Thyroid gland (tissue), 4 donors: ENCODE data around the gene PRRG4. TPM values are rescaled to one million over a fixed set of nuclear protein-coding genes. Genes with fewer than 3 reads are reported as not detected.
A peak's percentile ranks its signal among the peaks of the same experiment; 100 is the strongest.
"Not testable (repeated sequence)": the region's sequence is repeated elsewhere in the genome, so short reads cannot be mapped to it uniquely, and the experiment has no call there.

Source experiments
- DNase-seq, 2 donors: peaks; one replicate each; pipeline ENCODE4 v3.0.0-alpha.2; 2019
- H3K27ac ChIP-seq, 3 donors: fragments of 200-600 bp; sonication (generic); 1 replicate in 2 of 3; 2 replicates in 1 of 3; pipeline ENCODE4 v1.5.1; 2016 to 2019; ENCODE audit warnings: mild to moderate bottlenecking in 1 of 3, moderate library complexity in 1 of 3
- H3K27me3 ChIP-seq: fragments of 200-600 bp; sonication (generic); one replicate; pipeline ENCODE4 v1.5.1; 2019
- H3K36me3 ChIP-seq, 2 donors: fragments of 200-600 bp; sonication (generic); one replicate each; pipeline ENCODE4 v1.5.1; 2016 to 2019
- H3K4me1 ChIP-seq, 2 donors: fragments of 200-600 bp; sonication (generic); one replicate each; pipeline ENCODE4 v1.5.1; 2017 to 2019
- H3K4me3 ChIP-seq, 3 donors: fragments of 200-600 bp; sonication (generic); replicated peaks in 1 of 3; 1 replicate in 2 of 3; 2 replicates in 1 of 3; pipeline ENCODE4 v1.5.1; 2016; ENCODE audit warnings: mild to moderate bottlenecking in 1 of 3
- H3K9me3 ChIP-seq: fragments of 200-600 bp; sonication (generic); one replicate; pipeline ENCODE4 v1.5.1; 2017
- CTCF ChIP-seq, 6 experiments: fragments of 200-600 bp in 3 of 6; fragments of 450-650 bp in 3 of 6; sonication (generic) in 3 of 6; IDR thresholded peaks; one replicate each; pipeline ENCODE4 v1.5.1; 2016 to 2019; ENCODE audit warnings: antibody characterized with exemption in 6 of 6, mild to moderate bottlenecking in 2 of 6, inconsistent platforms in 1 of 6, moderate library complexity in 1 of 6
- POLR2A ChIP-seq, 2 donors: fragments of 450-650 bp; IDR thresholded peaks; one replicate each; pipeline ENCODE4 v1.6.1; 2017; ENCODE audit warnings: antibody characterized with exemption in 2 of 2, mild to moderate bottlenecking in 2 of 2, moderate library complexity in 1 of 2
- WGBS, 2 donors: methylation state at CpG; one replicate each; pipeline ENCODE4 v1.1.5; 2017; 5-methylcytosine and 5-hydroxymethylcytosine counted together
- intact Hi-C: fragments of 100-400 bp; cut with DNase I; formaldehyde crosslinking; loops from one replicate; pipeline ENCODE4 v1.15.1; 2023
- total RNA-seq, 4 donors: library from RNA; depleted of rRNA; stranded (reverse); fragments of >200 nt; gene quantifications; one replicate each; pipeline ENCODE4 v1.2.3, GENCODE V29; 2016

The PRRG4 gene
- total RNA-seq, 4 donors from 2014 or later = 13.4 to 20.8 (median 17.7) TPM

DNA sequence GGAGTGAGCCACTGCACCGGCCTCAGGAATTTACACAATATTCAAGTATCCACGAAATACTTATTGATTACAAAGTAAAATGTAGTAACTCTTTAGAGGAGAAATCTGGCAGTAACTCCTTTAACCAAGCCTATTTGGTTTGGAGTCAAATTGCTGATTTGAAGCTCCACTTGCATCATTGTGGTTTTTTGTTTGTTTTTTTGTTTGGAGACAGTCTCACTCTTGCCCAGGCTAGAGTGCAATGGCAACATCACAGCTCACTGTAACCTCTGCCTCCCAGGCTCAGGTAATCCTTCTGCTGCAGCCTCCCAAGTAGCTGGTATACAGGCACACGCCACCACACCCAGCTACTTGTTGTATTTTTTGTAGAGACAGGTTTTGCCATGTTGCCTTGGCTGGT, 56.5 kb downstream of the PRRG4 start:
- no peaks in the 10 kb centered on the region for H3K4me1 ChIP-seq
- no peak for TF ChIP-seq CTCF (IDR thresholded peaks at IDR 0.05)
- TF ChIP-seq POLR2A (IDR thresholded peaks at IDR 0.05) = no peak
- no peaks in the 10 kb centered on the region for H3K36me3 ChIP-seq
- no peak overlapping the region for H3K27ac ChIP-seq
- WGBS, 2 donors = 90 to 93% methylated on average over 3 of the region's 3 CpGs
- DNase-seq = no peak
- H3K9me3 ChIP-seq = no peaks in the 10 kb centered on the region
- intact Hi-C loops = loop anchor here (2.0 kb wide), 1 partner anchor 49 kb away; no protein-coding TSS in a partner anchor
- H3K27me3 ChIP-seq = no peaks in the 10 kb centered on the region
- H3K4me3 ChIP-seq = no peak overlapping the region

DNA sequence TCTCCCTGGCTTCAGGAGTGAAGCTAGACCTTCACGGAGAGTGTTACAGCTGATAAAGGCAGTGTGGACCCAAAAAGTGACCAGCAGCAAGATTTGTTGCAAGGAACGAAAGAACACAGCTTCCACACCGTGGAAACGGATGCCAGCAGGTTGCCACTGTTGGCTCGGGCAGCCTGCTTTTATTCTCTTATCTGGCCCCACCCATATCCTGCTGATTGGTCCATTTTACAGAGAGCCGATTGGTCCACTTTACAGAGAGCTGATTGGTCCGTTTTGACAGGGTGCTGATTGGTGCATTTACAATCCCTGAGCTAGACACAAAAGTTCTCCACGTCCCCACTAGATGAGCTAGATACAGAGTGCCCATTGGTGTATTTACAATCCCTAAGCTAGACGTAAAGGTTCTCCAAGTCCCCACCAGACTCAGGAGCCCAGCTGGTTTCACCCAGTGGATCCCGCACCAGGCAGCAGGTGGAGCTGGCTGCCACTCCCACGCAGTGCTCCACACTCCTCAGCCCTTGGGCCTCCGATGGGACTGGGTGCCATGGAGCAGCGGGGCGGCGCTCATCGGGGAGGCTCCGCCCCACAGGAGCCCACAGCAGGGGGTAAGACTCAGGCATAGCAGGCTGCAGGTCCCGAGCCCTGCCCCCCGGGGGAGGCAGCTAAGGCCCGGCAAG, 58.1 kb downstream of the PRRG4 start:
- H3K36me3 ChIP-seq, H3K9me3 ChIP-seq, H3K27me3 ChIP-seq, H3K4me1 ChIP-seq, DNase-seq, H3K4me3 ChIP-seq, H3K27ac ChIP-seq: not testable (repeated sequence)
- 93 to 96% methylated on average over 8 to 16 of the region's 20 CpGs for WGBS, 2 donors
- intact Hi-C loops = loop anchor here (2.0 kb wide), 1 partner anchor 51 kb away; no protein-coding TSS in a partner anchor

DNA sequence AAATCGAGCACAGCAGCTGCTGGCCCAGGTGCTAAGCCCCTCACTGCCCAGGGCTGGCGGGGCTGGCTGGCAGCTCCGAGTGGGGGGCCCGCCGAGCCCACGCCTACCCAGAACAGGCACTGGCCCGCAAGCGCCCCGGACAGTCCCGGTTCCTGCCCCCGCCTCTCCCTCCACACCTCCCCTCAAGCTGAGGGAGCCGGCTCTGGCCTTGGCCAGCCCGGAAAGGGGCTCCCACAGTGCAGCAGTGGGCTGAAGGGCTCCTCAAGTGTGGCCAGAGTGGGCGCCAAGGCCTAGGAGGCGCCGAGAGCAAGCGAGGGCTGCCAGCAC, 58.6 kb downstream of the PRRG4 start:
- WGBS, 2 donors = 91 to 98% methylated on average over 5 to 17 of the region's 17 CpGs
- H3K27ac ChIP-seq, intact Hi-C loops, DNase-seq, H3K9me3 ChIP-seq, H3K4me1 ChIP-seq, H3K36me3 ChIP-seq, H3K4me3 ChIP-seq, H3K27me3 ChIP-seq: not testable (repeated sequence)

- no peaks in the 10 kb centered on the region for H3K9me3 ChIP-seq
- no peak overlapping the region for H3K4me3 ChIP-seq
- no peaks in the 10 kb centered on the region for H3K36me3 ChIP-seq
- H3K4me1 ChIP-seq = peaks cover 5 to 8% of the 10 kb centered on the region in 2 donors
- no peaks in the 10 kb centered on the region for H3K27me3 ChIP-seq
- intact Hi-C loops = no loop called here
- no peak for DNase-seq
- no peak for TF ChIP-seq CTCF (IDR thresholded peaks at IDR 0.05)
- no peak overlapping the region for H3K27ac ChIP-seq
These were observed 59.1 kb downstream of the PRRG4 start for GRCh38 chr11:32888805-32889204.

GRCh38 chr11:32890843-32891656, 61.3 kb downstream of the PRRG4 start:
- no peaks in the 10 kb centered on the region for H3K9me3 ChIP-seq
- H3K4me1 ChIP-seq = peaks cover 5 to 8% of the 10 kb centered on the region in 2 donors
- no peak for DNase-seq
- WGBS, 2 donors = 79 to 80% methylated on average over 11 of the region's 11 CpGs
- no peaks in the 10 kb centered on the region for H3K36me3 ChIP-seq
- H3K27me3 ChIP-seq = no peaks in the 10 kb centered on the region
- TF ChIP-seq POLR2A (IDR thresholded peaks at IDR 0.05) = no peak
- no peak for TF ChIP-seq CTCF (IDR thresholded peaks at IDR 0.05)
- no peak overlapping the region for H3K4me3 ChIP-seq
- no peak overlapping the region for H3K27ac ChIP-seq
- intact Hi-C loops = no loop called here

- Histone ChIP-seq H3K4me3 (peak overlapping the region; percentile 62 to 96 (median 95)), H3K9me3 (no peaks in the 10 kb centered on the region), H3K36me3 (no peaks in the 10 kb centered on the region), H3K27ac (peak overlapping the region; percentile 89 to 93 (median 90)), H3K4me1 (peaks cover 5 to 8% of the 10 kb centered on the region in 2 donors), H3K27me3 (no peaks in the 10 kb centered on the region)
- no peak for DNase-seq
- WGBS, 2 donors = 29 to 32% methylated on average over 10 of the region's 10 CpGs
- intact Hi-C loops = no loop called here
- TF ChIP-seq POLR2A (IDR thresholded peaks at IDR 0.05) (no peak), CTCF (IDR thresholded peaks at IDR 0.05) (no peak)
These were observed 62.1 kb downstream of the PRRG4 start for GRCh38 chr11:32891657-32892354.
